Sciatic nerve (tissue), 2 donors: ENCODE results near the gene MACC1. TPM values are rescaled to one million over a fixed set of nuclear protein-coding genes. Genes with fewer than 3 reads are reported as not detected.

Experiments
- ATAC-seq: fragments of 200-7000 bp; cut with Tn5 transposase; one replicate; pipeline ENCODE4 v1.9.1; 2020; ENCODE audit warnings: mild to moderate bottlenecking, moderate library complexity
- DNase-seq: peaks from one replicate; pipeline ENCODE4 v3.0.0-alpha.2; 2020; ENCODE audit warnings: low spot score
- intact Hi-C: fragments of 100-400 bp; cut with DNase I; formaldehyde crosslinking; loops from one replicate; pipeline ENCODE4 v1.14.2; 2022
- total RNA-seq: library from RNA; stranded (reverse); fragmentation: NEBNext Ultra II Directional; extraction: Animal tissue kit (Norgen Biotek cat#: 25700); gene quantifications from one replicate; pipeline ENCODE4 v1.2.1, GENCODE V29; 2021
- donor health status: DM: no; HTN: no; CAD: no.
- donor health status: DM: no; HTN: no; CAD: no.

MACC1 gene
- total RNA-seq, 1 donor from 2014 or later = 0.98 TPM

GRCh38 chr7:20111821-20112542 lies 105.2 kb downstream of the MACC1 start:
- ATAC-seq (no peak), DNase-seq (no peak)
- intact Hi-C loops = no loop called here

GRCh38 chr7:20107582-20107981 lies 109.6 kb downstream of the MACC1 start:
- intact Hi-C loops = no loop called here
- DNase-seq (no peak), ATAC-seq (peak; percentile 68)

GRCh38 chr7:20104696-20105095 lies 112.5 kb downstream of the MACC1 start:
- intact Hi-C loops = no loop called here
- DNase-seq (no peak), ATAC-seq (no peak)

- DNase-seq (no peak), ATAC-seq (no peak)
- intact Hi-C loops = no loop called here
Measured at GRCh38 chr7:20102982-20103381, 114.2 kb downstream of the MACC1 start.

- no peak for ATAC-seq
- intact Hi-C loops = no loop called here
- DNase-seq = no peak
Measured at GRCh38 chr7:20095862-20096261, 121.3 kb downstream of the MACC1 start.

GRCh38 chr7:20095436-20095835 lies 121.7 kb downstream of the MACC1 start:
- ATAC-seq (no peak), DNase-seq (no peak)
- intact Hi-C loops = no loop called here

GRCh38 chr7:20089431-20089830 lies 127.8 kb downstream of the MACC1 start:
- intact Hi-C loops = no loop called here
- no peak for DNase-seq
- no peak for ATAC-seq

- DNase-seq = no peak
- intact Hi-C loops = no loop called here
- no peak for ATAC-seq
Measured at GRCh38 chr7:20085086-20085485, 132.1 kb downstream of the MACC1 start.

Other genes with a start within 250 kb of the MACC1 start
- 207 TPM for gene ITGB8, start 113.5 kb upstream of the MACC1 start, total RNA-seq